GM12878 (cell line): ENCODE measurements around the gene STK40. TPM values are rescaled to one million over a fixed set of nuclear protein-coding genes. Genes with fewer than 3 reads are reported as not detected.
A peak's percentile ranks its signal among the peaks of the same experiment; 100 is the strongest.

Experiments
- ATAC-seq: fragments of 200-7000 bp; cut with Tn5 transposase; 3 replicates; pipeline ENCODE4 v1.9.1; 2020; ENCODE audit warnings: mild to moderate bottlenecking, moderate library complexity
- BruUV-seq: library from RNA; stranded (reverse); fragments of 400-500 nt; replicated peaks from 2 replicates; lab custom pipeline; 2021; lab: Mats Ljungman, UMichigan
- CTCF ChIA-PET: fragments of 300-600 bp; sonication (Branson Sonifier 250); formaldehyde crosslinking; extraction: SDS; loops from one replicate; lab custom pipeline; 2021; ENCODE audit warnings: inconsistent platforms; lab: Yijun Ruan, JAX
- POLR2A ChIA-PET: fragments of 350-600 bp; formaldehyde crosslinking; extraction: SDS; loops from one replicate; lab custom pipeline; 2021; ENCODE audit warnings: inconsistent platforms; lab: Charles Lee
- RAD21 ChIA-PET: fragments of 300-600 bp; sonication (Branson Sonifier 250); formaldehyde crosslinking; loops from one replicate; lab custom pipeline; 2023; ENCODE audit warnings: antibody characterized with exemption; ENCODE audit not compliant: unreplicated experiment; lab: Charles Lee
- SMC1A ChIA-PET: fragments of 300-600 bp; sonication (Branson Sonifier 250); formaldehyde crosslinking; loops from one replicate; lab custom pipeline; 2023; ENCODE audit not compliant: unreplicated experiment, uncharacterized antibody; lab: Charles Lee
- DNase-seq: peaks from one replicate; pipeline ENCODE4 v3.0.0-alpha.2; 2011; ENCODE audit warnings: low read depth, low spot score
- FAIRE-seq: peaks from 3 replicates; lab custom pipeline; 2011; peaks lifted over from hg19 to GRCh38; lab: Jason Lieb, UNC
- H2AFZ ChIP-seq: 2 replicates; pipeline ENCODE4 v1.6.0; 2011; ENCODE audit warnings: low read depth, low read length, control low read depth; ENCODE audit not compliant: control insufficient read depth
- H3K27ac ChIP-seq: 2 replicates; pipeline ENCODE4 v1.5.1; 2011; ENCODE audit warnings: control low read depth; ENCODE audit not compliant: control insufficient read depth, insufficient read depth
- H3K27me3 ChIP-seq, 2 experiments: replicated peaks in 1 of 2; 2 replicates each; pipeline versions ENCODE4 v1.6.0 to v1.6.1; 2011; ENCODE audit warnings: low read length in 1 of 2; ENCODE audit not compliant: control insufficient read depth in 2 of 2, insufficient read depth in 2 of 2
- H3K36me3 ChIP-seq, 2 experiments: 2 replicates each; pipeline ENCODE4 v1.5.1; 2011; ENCODE audit warnings: low read length in 1 of 2; ENCODE audit not compliant: control insufficient read depth in 2 of 2, insufficient read depth in 2 of 2
- H3K4me1 ChIP-seq: 2 replicates; pipeline ENCODE4 v1.6.1; 2011; ENCODE audit warnings: mild to moderate bottlenecking, low read length, moderate library complexity, mixed read lengths; ENCODE audit not compliant: control insufficient read depth, insufficient read depth
- H3K4me2 ChIP-seq: 2 replicates; pipeline ENCODE4 v1.6.0; 2011; ENCODE audit warnings: control low read depth; ENCODE audit not compliant: control insufficient read depth, insufficient read depth
- H3K4me3 ChIP-seq: fragments of 200-600 bp; sonication (generic); 2 replicates; pipeline ENCODE4 v1.5.1; 2016
- H3K79me2 ChIP-seq: 2 replicates; pipeline ENCODE4 v1.6.0; 2011; ENCODE audit warnings: low read length; ENCODE audit not compliant: control insufficient read depth, insufficient read depth
- H3K9ac ChIP-seq: 2 replicates; pipeline ENCODE4 v1.8.0; 2011; ENCODE audit warnings: low read length, control low read depth, mixed read lengths; ENCODE audit not compliant: control insufficient read depth, insufficient read depth
- H3K9me3 ChIP-seq: replicated peaks from 3 replicates; pipeline ENCODE4 v1.5.1; 2011; ENCODE audit warnings: mild to moderate bottlenecking, low read length; ENCODE audit not compliant: control insufficient read depth, insufficient read depth
- H4K20me1 ChIP-seq: 2 replicates; pipeline ENCODE4 v1.6.0; 2011; ENCODE audit not compliant: control insufficient read depth, insufficient read depth
- MTA2 ChIP-seq: fragments of 450-650 bp; IDR thresholded peaks from 2 replicates; pipeline ENCODE4 v1.6.1; 2016; ENCODE audit warnings: low read depth, mild to moderate bottlenecking, moderate library complexity
- PML ChIP-seq: IDR thresholded peaks from 2 replicates; pipeline ENCODE4 v1.6.1; 2012; ENCODE audit warnings: low read length, inconsistent platforms
- ZNF384 ChIP-seq: IDR thresholded peaks from 2 replicates; pipeline ENCODE4 v1.6.1; 2012; ENCODE audit warnings: low read depth, mild to moderate bottlenecking, low read length, improper control_type of control experiment, borderline replicate concordance
- WGBS: methylation state at CpG from one replicate; pipeline ENCODE4 v1.1.6; 2016; ENCODE audit warnings: low lambda C conversion rate; ENCODE audit not compliant: insufficient replicate concordance, insufficient coverage; ENCODE audit errors: missing lambda C conversion rate; 5-methylcytosine and 5-hydroxymethylcytosine counted together
- in situ Hi-C: fragments of 300-500 bp; cut with MboI; formaldehyde crosslinking; loops from 9 replicates; pipeline ENCODE4 v1.14.3; 2018; ENCODE audit warnings: mixed read lengths
- intact Hi-C: fragments of 100-400 bp; cut with micrococcal nuclease; formaldehyde crosslinking; loops from one replicate; pipeline ENCODE4 v1.14.2; 2022; ENCODE audit not compliant: unreplicated experiment
- polyA plus RNA-seq, 11 experiments: library from polyadenylated mRNA; depleted of rRNA in 4 of 11; unstranded in 6 of 11; stranded (reverse) in 5 of 11; fragments of >200 nt; fragmentation: Nextera tagmentation in 4 of 11; fragmentation: Illumina TruSeq in 1 of 11; extraction: Ambion mirVana in 4 of 11; extraction: Trizol in 1 of 11; gene quantifications; 1 replicate in 1 of 11; 2 replicates in 10 of 11; pipeline versions ENCODE4 v1.2.1 to v1.2.3, GENCODE V29; 2011 to 2016; ENCODE audit warnings: inconsistent platforms in 2 of 11, missing spikeins in 2 of 11, low read depth in 1 of 11
- total RNA-seq, 4 experiments: library from RNA; depleted of rRNA in 3 of 4; stranded (reverse); fragments of >200 nt in 3 of 4; fragmentation: Illumina TruSeq in 1 of 4; extraction: Trizol in 1 of 4; gene quantifications; 2 replicates each; pipeline versions ENCODE4 v1.2.1 to v1.2.3, GENCODE V29; 2013 to 2021

STK40 gene
- total and polyA plus RNA-seq, 10 of the 15 experiments (the other 5 are each of a cell fraction or from before 2014, with no cell fraction given), result 0.27 to 51.0 (median 29.5) TPM

GRCh38 chr1:36305915-36306209 is 79.9 kb downstream of the STK40 start:
- H4K20me1 ChIP-seq, result no peaks in the 10 kb centered on the region
- no peaks in the 10 kb centered on the region for H3K27me3 ChIP-seq
- H3K27ac ChIP-seq, result no peak overlapping the region
- WGBS, result 89% methylated on average over 7 of the region's 7 CpGs
- POLR2A ChIA-PET, result interaction anchor here (1.1 to 2.0 kb wide), 5 partner anchors 8 to 156 kb away, joined by 3 to 9 read pairs (median 4); partner anchors contain the start of genes EVA1B, STK40, THRAP3 and TRAPPC3
- in situ Hi-C loops, result no loop called here
- H3K4me1 ChIP-seq, result peaks cover 27% of the 10 kb centered on the region
- no peak overlapping the region for H3K9ac ChIP-seq
- peak overlapping the region; percentile 95; the same call in 1 of the 2 replicates for H3K4me3 ChIP-seq
- SMC1A ChIA-PET, result interaction anchor here (0.8 to 1.6 kb wide), 3 partner anchors 20 to 156 kb away, joined by 3 to 12 read pairs (median 4); partner anchors contain the start of gene TRAPPC3
- no peak for TF ChIP-seq ZNF384
- peaks cover 9% of the 10 kb centered on the region for H3K79me2 ChIP-seq
- ATAC-seq (no peak), DNase-seq (no peak), FAIRE-seq (no peak)
- peaks cover 19 to 26% of the 10 kb centered on the region in 2 experiments for H3K36me3 ChIP-seq
- H3K9me3 ChIP-seq, result no peaks in the 10 kb centered on the region
- CTCF ChIA-PET, result interaction anchor here (1.0 to 4.0 kb wide), 10 partner anchors 18 to 156 kb away, joined by 3 to 24 read pairs (median 6); partner anchors contain the start of genes EVA1B and TRAPPC3
- no peak overlapping the region for H2AFZ ChIP-seq
- BruUV-seq, result no TSS peak
- intact Hi-C loops, result no loop called here
- peak overlapping the region; percentile 95 for H3K4me2 ChIP-seq
- RAD21 ChIA-PET, result interaction anchor here (0.8 to 1.9 kb wide), 4 partner anchors 18 to 156 kb away, joined by 3 to 15 read pairs (median 4); partner anchors contain the start of genes EVA1B and TRAPPC3

- ATAC-seq (no peak), FAIRE-seq (peak; percentile 94), DNase-seq (no peak)
- ChIA-PET RAD21 (interaction anchor here (0.8 to 1.9 kb wide), 4 partner anchors 112 to 156 kb away, joined by 3 to 15 read pairs (median 4); partner anchors contain the start of gene TRAPPC3), POLR2A (interaction anchor here (1.3 to 2.0 kb wide), 3 partner anchors 81 to 156 kb away, joined by 3 to 9 read pairs (median 4); partner anchors contain the start of genes THRAP3 and TRAPPC3), CTCF (interaction anchor here (1.0 to 4.0 kb wide), 9 partner anchors 19 to 155 kb away, joined by 3 to 24 read pairs (median 7); partner anchors contain the start of genes EVA1B and TRAPPC3), SMC1A (interaction anchor here (0.8 to 1.6 kb wide), 2 partner anchors 19 to 156 kb away, joined by 4 to 12 read pairs; partner anchors contain the start of gene TRAPPC3)
- no peaks in the 10 kb centered on the region for H4K20me1 ChIP-seq
- H3K4me2 ChIP-seq, result 0 out of 2 replicates have a peak overlapping the region, but pooled peaks have one; percentile 95
- in situ Hi-C loops (no loop called here), intact Hi-C loops (no loop called here)
- peaks cover 27% of the 10 kb centered on the region for H3K4me1 ChIP-seq
- no peaks in the 10 kb centered on the region for H3K9me3 ChIP-seq
- H3K36me3 ChIP-seq, result peaks cover 21 to 28% of the 10 kb centered on the region in 2 experiments
- H3K27ac ChIP-seq, result no peak overlapping the region
- peaks cover 9% of the 10 kb centered on the region for H3K79me2 ChIP-seq
- no peaks in the 10 kb centered on the region for H3K27me3 ChIP-seq
- TF ChIP-seq MTA2 (no peak), PML (0 out of 2 replicates have a peak, but pooled peaks have one; percentile 3)
- H3K4me3 ChIP-seq, result no peak overlapping the region
- no peak overlapping the region for H2AFZ ChIP-seq
- 71% methylated on average over 10 of the region's 10 CpGs for WGBS
- H3K9ac ChIP-seq, result no peak overlapping the region
- no TSS peak for BruUV-seq
Measured at GRCh38 chr1:36304970-36305914, 80.5 kb downstream of the STK40 start.
